Measurements from ENCODE around the gene MOGAT3.

The MOGAT3 gene

DNA sequence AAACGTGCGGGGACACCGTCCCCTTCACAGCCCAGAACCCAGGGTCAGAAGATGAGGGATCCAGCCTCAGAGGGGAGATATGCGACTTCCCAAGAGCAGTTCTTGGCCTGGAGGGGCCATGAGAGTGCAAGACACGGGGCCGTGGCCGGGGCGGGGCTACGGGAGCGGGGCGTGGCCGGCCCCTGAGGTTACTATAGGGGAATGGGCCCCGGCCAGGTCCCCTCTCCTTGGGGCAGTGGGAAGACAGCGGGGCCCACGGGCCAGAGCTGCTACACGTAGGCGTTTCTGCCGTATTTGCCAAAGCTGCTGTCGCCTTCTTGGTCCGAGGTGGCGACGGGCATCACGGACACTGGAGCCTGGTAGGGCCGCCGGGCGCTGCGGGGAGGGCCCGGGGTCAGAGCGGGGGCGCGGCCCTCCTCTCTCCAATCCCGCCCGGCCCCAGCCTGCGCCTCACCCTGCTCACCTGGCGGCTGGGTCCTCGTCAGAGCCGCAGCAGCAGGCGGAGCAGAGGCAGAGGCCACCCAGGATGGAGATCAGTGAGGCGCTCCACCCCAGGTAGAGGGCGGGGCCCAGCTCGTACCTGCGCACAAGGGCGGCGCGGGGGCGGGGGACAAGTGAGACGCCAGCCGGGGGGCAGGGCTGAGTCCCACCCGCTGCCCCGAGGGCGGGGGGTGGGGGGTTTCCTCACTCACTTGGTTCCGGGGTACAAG, 31.5 kb upstream of the MOGAT3 start:
- H3K79me2 ChIP-seq (ENCODE audit: control insufficient read depth, low read length), result no peaks in the 10 kb centered on the region
- H3F3A ChIP-seq (ENCODE audit: control insufficient read depth, insufficient read depth), result no peaks in the 10 kb centered on the region
- no peak overlapping the region for H3K27ac ChIP-seq (ENCODE audit: low read depth, low read length)
- peaks cover 10% of the 10 kb centered on the region; the same call in 1 of the 2 replicates for H3K36me3 ChIP-seq (ENCODE audit: control insufficient read depth, low read length)
- TF ChIP-seq, protein P1, sequence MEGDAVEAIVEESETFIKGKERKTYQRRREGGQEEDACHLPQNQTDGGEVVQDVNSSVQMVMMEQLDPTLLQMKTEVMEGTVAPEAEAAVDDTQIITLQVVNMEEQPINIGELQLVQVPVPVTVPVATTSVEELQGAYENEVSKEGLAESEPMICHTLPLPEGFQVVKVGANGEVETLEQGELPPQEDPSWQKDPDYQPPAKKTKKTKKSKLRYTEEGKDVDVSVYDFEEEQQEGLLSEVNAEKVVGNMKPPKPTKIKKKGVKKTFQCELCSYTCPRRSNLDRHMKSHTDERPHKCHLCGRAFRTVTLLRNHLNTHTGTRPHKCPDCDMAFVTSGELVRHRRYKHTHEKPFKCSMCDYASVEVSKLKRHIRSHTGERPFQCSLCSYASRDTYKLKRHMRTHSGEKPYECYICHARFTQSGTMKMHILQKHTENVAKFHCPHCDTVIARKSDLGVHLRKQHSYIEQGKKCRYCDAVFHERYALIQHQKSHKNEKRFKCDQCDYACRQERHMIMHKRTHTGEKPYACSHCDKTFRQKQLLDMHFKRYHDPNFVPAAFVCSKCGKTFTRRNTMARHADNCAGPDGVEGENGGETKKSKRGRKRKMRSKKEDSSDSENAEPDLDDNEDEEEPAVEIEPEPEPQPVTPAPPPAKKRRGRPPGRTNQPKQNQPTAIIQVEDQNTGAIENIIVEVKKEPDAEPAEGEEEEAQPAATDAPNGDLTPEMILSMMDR (IDR thresholded peaks at IDR 0.05; ENCODE audit: low read depth, low read length, poor library complexity, severe bottlenecking), result no peak
- no peaks in the 10 kb centered on the region for H3K9me2 ChIP-seq (replicated peaks; ENCODE audit: control insufficient read depth, low read length)
- H4K20me1 ChIP-seq (ENCODE audit: control insufficient read depth, insufficient read depth, low read depth, low read length), result 0 out of 2 replicates have a peak, but pooled peaks cover 4% of the 10 kb centered on the region
- H3K27me3 ChIP-seq (ENCODE audit: control insufficient read depth, low read length), result no peaks in the 10 kb centered on the region
- no peak overlapping the region for H3K4me3 ChIP-seq (ENCODE audit: low read length)
- H3K4me1 ChIP-seq (ENCODE audit: control insufficient read depth, low read length), result no peaks in the 10 kb centered on the region
- no peaks in the 10 kb centered on the region for H3K9me3 ChIP-seq (ENCODE audit: control insufficient read depth, insufficient read depth, low read length)
- no peak overlapping the region for H3K4me2 ChIP-seq (ENCODE audit: low read length)

DNA sequence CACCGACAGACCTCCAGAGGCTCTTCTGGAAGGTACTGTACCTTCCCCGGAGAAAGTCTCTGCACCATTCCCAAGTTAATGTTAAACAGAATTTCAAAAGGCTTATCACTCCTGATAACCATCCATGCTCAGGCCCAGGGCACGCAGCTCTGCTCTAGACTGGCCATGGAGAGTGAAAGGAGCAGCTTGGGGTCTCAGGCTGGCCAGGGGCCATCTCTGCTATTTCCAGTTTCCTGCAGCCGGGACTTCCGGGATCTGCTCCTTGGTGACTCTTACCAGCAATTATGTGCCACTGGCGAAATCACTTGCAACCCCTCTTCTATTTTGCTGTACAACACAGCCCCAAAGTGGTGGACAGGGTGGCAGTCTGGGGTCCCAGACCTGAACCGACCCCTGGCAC, 30.8 kb upstream of the MOGAT3 start:
- H3K36me3 ChIP-seq (ENCODE audit: control insufficient read depth, low read length), result peaks cover 4% of the 10 kb centered on the region; the same call in 1 of the 2 replicates
- H3K27me3 ChIP-seq (ENCODE audit: control insufficient read depth, low read length), result no peaks in the 10 kb centered on the region
- TF ChIP-seq, protein P1 (IDR thresholded peaks at IDR 0.05; ENCODE audit: low read depth, low read length, poor library complexity, severe bottlenecking), result no peak
- TF ChIP-seq EZH2phosphoT487 (IDR thresholded peaks at IDR 0.05; ENCODE audit: borderline replicate concordance, low read length), result no peak
- no peak overlapping the region for H3K27ac ChIP-seq (ENCODE audit: low read depth, low read length)
- no peaks in the 10 kb centered on the region for H3K9me3 ChIP-seq (ENCODE audit: control insufficient read depth, insufficient read depth, low read length)
- no peaks in the 10 kb centered on the region for H3K79me2 ChIP-seq (ENCODE audit: control insufficient read depth, low read length)
- no peak overlapping the region for H3K4me2 ChIP-seq (ENCODE audit: low read length)
- H3K9me2 ChIP-seq (replicated peaks; ENCODE audit: control insufficient read depth, low read length), result no peaks in the 10 kb centered on the region
- H3K4me3 ChIP-seq (ENCODE audit: low read length), result no peak overlapping the region
- H4K20me1 ChIP-seq (ENCODE audit: control insufficient read depth, insufficient read depth, low read depth, low read length), result 0 out of 2 replicates have a peak, but pooled peaks cover 4% of the 10 kb centered on the region
- H3F3A ChIP-seq (ENCODE audit: control insufficient read depth, insufficient read depth), result no peaks in the 10 kb centered on the region
- H3K4me1 ChIP-seq (ENCODE audit: control insufficient read depth, low read length), result no peaks in the 10 kb centered on the region

DNA sequence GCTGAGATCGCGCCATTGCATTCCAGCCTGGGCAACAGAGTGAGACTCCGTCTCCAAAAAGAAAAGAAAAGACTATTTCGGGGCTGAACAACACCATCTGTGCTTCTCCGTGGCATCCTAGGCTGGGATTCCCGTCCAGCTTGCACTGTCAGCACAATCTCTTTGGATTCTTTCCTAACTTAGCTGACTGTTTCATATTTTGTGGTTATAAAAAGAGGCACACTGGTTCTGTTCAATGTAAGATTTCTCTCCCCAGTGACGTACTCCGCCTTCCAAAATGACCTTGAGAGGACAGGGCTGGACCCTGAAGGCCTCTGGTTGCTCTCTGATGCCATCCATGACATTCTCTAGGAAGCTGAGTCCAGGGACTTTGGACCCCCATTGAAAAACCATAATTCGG, 25.9 kb upstream of the MOGAT3 start:
- H3K4me1 ChIP-seq (ENCODE audit: control insufficient read depth, low read length), result no peaks in the 10 kb centered on the region
- no peak overlapping the region for H3K27ac ChIP-seq (ENCODE audit: low read depth, low read length)
- no peak overlapping the region for H3K4me3 ChIP-seq (ENCODE audit: low read length)
- no peak overlapping the region for H3K4me2 ChIP-seq (ENCODE audit: low read length)
- no peaks in the 10 kb centered on the region for H4K20me1 ChIP-seq (ENCODE audit: control insufficient read depth, insufficient read depth, low read depth, low read length)
- no peaks in the 10 kb centered on the region for H3K9me2 ChIP-seq (replicated peaks; ENCODE audit: control insufficient read depth, low read length)
- H3K36me3 ChIP-seq (ENCODE audit: control insufficient read depth, low read length), result peaks cover 17% of the 10 kb centered on the region
- H3K79me2 ChIP-seq (ENCODE audit: control insufficient read depth, low read length), result peaks cover 3% of the 10 kb centered on the region
- no peaks in the 10 kb centered on the region for H3F3A ChIP-seq (ENCODE audit: control insufficient read depth, insufficient read depth)
- TF ChIP-seq EZH2phosphoT487 (IDR thresholded peaks at IDR 0.05; ENCODE audit: borderline replicate concordance, low read length), result no peak
- TF ChIP-seq, protein P1 (IDR thresholded peaks at IDR 0.05; ENCODE audit: low read depth, low read length, poor library complexity, severe bottlenecking), result no peak
- H3K9me3 ChIP-seq (ENCODE audit: control insufficient read depth, insufficient read depth, low read length), result no peaks in the 10 kb centered on the region
- H3K27me3 ChIP-seq (ENCODE audit: control insufficient read depth, low read length), result no peaks in the 10 kb centered on the region

Data from DOHH2 (cell line).